ENCODE results near the gene CDK2.

The CDK2 gene

DNA sequence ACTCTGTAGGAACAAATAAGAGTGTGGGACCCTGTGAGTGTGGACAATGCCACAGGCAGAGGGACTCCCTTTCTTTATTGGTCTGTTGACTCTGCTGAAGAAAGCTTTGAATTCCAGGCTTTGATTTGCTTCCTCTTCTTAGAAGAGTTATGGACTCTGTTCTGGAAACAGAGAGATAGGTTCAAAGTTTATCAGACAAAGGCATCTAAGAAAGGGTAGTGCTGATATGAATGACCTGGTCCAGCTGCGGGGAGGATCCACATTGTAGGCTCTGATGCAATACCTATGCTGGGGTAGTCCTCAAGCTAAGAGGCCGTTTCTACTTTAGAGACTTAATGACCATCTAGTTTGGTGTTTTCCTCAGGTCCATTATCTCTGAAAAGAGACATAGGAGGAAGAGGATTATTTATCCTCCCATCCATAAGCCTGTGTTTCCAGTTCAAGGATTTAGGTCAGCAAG is 43.5 kb downstream of the CDK2 start:
- DNase-seq (ENCODE audit: low read depth in 4 of 4, low spot score in 1 of 4): no peak

DNA sequence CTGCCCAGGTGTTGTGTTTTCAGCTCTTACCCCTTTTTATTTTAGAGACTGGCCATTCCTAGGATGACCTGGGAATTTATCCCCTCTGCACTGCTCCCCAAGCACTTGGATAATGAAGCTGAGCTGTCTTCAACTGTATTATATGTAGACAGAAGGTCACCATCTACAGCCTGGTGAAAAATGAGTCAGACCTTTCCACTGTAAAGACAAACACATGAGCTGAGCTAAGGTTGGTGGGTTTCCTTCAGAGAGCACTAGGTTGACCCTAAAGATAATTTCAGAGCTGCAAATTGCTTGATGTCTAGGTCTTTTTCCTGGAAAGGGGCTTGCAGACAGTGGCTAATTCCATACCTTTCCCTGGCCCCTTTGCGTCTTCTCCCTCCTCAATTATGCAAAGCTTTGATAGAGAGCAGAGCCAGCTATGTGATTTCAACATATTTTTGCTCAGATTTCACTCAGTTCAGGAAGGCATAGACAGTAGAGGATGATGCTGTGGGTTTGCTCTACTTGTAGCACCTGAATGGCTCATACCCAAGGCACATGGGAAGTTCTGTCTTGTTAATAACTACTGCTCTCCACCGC is 45.0 kb downstream of the CDK2 start:
- no peak for DNase-seq (ENCODE audit: low read depth in 4 of 4, low spot score in 1 of 4)

DNA sequence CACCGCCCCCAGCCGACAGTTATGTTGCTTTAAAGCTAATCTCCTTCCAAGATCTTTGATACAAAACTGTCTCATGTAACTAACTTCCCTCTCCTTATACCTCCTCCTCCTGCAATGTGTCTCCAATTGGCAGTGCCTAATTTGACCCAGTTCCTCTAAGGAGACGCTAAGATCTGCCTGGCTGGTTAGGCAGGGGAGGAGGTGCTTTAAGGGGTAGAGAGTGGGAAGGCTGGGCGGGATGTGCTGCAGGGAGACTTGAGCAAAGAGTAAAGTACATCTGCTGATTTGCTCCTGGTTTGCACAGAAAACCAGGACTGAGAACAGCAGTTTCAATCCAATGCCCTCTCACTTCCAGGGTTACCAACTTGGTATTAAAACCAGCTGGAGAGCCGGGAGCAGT is 46.9 kb downstream of the CDK2 start:
- no peak for DNase-seq (ENCODE audit: low read depth in 4 of 4, low spot score in 1 of 4)

DNA sequence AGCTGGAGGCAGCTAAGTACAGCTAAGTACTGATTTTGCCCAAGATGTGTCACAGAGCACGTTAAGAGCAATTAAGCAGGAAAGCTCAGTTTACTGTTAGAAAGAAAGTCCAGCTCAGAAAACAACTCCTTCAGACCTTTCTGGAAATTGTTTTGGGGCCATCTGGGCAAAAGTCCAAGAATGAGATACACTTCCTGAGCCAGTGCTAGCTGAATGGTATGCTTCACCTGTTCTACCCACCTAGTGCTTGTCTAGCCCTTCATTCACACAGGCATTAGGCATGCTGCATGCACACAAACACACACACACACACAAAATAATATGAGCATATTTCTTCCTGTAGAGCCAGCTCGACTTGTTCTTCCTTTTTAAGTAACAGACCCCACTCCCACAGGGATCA is 47.6 kb downstream of the CDK2 start:
- DNase-seq (ENCODE audit: low read depth in 4 of 4, low spot score in 1 of 4): no peak

DNA sequence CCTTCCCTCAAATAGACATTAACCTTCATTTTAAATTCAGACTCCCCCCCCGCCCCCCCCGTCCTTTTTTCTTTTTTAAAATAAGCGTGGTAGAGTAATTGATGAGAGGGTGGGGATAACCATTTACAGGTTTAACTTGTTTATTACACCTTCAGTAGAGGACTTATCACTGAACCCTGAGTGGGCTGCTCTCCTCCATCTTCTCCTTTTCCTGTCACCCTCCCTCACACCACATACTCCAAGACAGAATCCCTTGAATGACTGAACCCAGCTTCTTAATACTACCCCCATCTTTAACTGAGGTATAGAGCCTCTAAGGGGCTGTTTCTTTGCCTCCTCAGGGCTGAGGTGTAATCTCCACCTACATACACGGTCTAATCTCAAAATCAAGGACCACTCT is 50.6 kb downstream of the CDK2 start:
- no peak for DNase-seq (ENCODE audit: low read depth in 4 of 4, low spot score in 1 of 4)

DNA sequence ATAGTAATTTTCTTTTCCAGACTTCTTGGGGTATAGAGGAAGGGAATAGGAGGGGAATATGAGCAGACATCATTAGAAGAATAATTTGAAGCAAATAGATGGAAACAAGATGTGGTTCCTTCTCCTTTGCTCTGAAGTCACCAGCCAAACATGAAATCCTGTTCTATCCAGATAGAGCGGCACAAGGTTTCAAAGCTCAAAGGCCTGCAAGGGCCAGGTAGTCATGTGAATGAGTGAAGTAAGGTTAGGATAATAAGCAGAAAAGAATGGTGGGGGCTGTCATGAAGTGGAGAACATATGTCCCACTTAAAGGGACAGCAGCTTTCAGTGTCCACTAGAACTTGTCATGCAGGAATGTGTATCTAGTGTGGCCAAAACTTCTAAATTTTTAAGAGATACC is 51.7 kb downstream of the CDK2 start:
- DNase-seq (ENCODE audit: low read depth in 4 of 4, low spot score in 1 of 4): no peak

DNA sequence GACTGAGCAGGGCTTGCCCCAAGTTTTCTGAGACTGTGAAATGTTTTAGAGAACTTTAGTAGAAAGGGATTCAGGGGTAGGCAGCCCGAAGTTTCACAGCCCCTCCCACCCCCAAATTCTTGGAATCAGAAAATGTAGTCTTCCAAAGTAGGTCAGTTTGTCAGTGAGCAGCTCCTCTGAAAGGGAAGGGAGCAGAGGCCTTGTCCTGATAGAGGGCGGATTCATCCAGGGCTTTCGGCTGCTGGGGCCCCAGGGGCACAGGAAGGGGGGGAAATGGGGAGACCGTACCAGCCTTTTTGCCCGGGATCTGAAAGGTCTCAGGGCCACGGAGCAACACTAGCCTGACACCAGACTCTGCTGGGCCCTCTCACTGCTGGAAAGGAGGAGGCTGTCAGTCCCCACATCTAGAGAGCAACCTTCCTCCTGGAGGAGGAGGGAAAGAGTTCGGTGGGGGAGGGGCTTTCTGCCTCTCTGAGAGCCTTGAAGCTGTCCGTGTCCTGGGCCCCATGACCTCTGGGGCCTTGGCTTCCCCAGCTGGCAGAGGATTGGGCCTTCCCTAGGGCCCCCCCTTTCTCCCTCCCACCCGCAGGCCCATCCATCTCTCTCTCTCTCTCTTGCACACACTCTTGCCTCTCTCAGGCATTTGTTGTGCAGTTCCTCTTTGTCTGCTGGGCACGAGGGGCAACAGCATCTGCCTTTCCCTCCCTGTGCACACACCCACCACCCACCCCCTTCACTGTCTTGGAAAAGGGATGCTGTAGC is 54.0 kb downstream of the CDK2 start, which contains the start of gene IKZF4:
TSS of gene IKZF4 (plus strand) at position 621 of the 762 bp plus-strand sequence. CDS start 451 bp downstream, outside the sequence.
- DNase-seq (ENCODE audit: low read depth in 4 of 4, low spot score in 1 of 4): no peak

DNA sequence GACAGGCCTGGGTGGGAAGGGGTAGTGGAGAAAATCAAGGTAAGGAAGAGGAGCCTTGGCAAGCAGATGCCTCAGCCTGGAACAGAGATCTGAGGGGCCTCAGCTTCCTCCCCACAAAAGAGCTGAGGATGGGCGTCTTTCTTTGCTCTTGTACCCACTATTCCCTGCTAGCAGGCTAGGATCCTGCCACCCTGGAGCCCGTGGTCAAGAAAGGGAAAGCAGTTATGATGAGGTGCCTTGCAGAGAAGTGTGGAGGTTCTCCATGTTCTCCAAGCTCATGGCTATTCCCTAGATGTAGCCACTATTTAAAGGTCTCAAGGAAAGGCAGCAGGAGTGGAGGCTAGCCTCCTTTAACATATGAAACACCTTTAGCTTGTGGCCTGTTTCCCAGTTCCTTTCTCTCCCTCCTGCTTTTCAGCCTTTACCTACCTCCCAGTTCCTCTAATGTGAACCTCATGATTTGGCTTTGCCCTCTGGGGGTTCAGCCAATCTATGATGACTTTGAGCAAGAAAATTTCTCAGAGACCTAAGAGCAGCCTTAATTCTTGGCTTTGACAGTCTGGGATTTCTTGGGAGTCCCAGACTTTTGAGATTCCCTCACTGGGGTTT is 55.4 kb downstream of the CDK2 start:
- DNase-seq (ENCODE audit: low read depth in 4 of 4, low spot score in 1 of 4): no peak

All from stimulated activated CD4-positive, alpha-beta T cell treated with anti-CD3 and anti-CD28 coated beads, Interleukin-1b, Interleukin-23, amount 100 ng/mL, for 24 hours (primary cell).